ENCODE measurements around the gene ZCCHC7.
"Not testable (repeated sequence)": the region's sequence is repeated elsewhere in the genome, so short reads cannot be mapped to it uniquely, and the experiment has no call there.

The ZCCHC7 gene

DNA sequence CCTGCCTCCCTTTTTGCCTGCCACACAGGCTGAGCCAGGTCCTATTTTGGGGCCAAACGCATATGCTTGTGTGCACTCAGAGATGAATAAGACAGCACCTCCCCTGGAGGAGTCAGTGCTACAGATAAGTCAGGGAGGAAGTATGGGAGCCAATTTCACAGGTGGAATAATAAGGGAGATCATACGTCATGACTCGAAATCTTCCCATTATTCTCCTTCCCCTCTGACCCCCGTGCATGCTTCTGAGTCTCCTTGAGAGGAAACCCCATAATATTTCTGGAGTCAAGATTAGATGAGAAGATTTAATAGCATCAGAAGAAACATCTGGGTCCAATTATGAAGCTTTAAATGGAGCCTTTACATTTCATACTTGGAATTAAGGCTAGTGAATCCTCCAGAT, 15.1 kb upstream of the ZCCHC7 start:
- TF ChIP-seq, protein P1, sequence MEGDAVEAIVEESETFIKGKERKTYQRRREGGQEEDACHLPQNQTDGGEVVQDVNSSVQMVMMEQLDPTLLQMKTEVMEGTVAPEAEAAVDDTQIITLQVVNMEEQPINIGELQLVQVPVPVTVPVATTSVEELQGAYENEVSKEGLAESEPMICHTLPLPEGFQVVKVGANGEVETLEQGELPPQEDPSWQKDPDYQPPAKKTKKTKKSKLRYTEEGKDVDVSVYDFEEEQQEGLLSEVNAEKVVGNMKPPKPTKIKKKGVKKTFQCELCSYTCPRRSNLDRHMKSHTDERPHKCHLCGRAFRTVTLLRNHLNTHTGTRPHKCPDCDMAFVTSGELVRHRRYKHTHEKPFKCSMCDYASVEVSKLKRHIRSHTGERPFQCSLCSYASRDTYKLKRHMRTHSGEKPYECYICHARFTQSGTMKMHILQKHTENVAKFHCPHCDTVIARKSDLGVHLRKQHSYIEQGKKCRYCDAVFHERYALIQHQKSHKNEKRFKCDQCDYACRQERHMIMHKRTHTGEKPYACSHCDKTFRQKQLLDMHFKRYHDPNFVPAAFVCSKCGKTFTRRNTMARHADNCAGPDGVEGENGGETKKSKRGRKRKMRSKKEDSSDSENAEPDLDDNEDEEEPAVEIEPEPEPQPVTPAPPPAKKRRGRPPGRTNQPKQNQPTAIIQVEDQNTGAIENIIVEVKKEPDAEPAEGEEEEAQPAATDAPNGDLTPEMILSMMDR (IDR thresholded peaks at IDR 0.05; ENCODE audit: low read depth, low read length), result no peak
- no peak for DNase-seq (ENCODE audit: extremely low read depth, low read depth)

DNA sequence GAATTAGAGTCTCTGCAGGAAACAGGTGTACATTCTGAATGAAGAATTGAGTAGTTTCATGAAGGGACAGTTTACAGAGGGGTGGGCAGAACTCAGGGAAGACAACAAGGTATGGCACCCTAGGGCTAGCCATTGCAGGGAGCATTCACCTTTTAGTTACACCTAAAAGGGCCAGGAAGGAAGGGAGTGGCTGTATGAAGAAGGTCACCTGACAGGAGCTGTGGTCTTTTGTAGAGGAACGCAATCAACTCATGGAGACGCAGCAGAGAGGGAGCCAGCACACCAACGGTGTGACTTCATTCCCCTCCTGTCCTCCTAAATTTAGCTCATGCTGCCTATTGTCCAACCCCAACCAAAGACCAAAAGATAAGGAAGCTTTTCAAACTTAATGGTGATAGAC, 12.7 kb upstream of the ZCCHC7 start:
- no peak for DNase-seq (ENCODE audit: extremely low read depth, low read depth)
- TF ChIP-seq, protein P1 (IDR thresholded peaks at IDR 0.05; ENCODE audit: low read depth, low read length), result no peak

DNA sequence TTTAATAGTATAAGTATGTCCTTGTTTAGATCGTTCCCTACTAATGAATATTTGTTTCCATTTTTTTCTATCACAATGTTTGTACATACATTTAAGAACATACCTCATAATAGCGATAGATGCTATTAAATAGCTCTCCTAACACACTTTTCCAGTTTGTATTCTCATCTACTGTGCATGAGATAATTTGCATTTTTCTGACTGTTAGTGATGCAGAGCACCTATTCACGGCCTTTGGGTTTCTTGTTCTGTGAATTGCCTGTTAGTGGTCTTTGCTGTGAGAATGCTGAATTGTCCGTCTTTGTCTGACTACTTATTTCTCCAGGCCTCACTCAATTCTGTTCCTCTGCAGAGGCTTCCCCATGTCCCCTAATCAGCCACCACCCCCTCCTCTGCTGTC, 5.9 kb upstream of the ZCCHC7 start:
- DNase-seq (ENCODE audit: extremely low read depth, low read depth), result not testable (repeated sequence)

DNA sequence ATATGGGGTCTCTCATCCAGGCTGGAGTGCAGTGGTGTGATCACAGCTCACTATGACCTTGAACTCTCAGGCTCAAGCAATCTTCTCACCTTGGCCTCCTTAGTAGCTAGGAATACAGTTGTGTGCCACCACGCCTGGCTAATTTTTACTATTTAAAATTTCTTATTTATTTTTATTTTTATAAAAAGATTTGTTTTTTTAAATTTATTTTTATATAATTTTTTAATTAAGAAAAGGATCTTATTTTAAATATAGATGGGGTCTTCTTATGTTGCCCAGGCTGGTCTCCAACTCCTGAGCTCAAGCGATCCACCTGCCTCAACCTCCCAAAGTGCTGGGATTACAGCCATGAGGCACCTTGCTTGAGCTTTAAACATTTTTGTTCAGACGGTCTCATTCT, 2.4 kb upstream of the ZCCHC7 start:
- DNase-seq (ENCODE audit: extremely low read depth, low read depth), result no peak

DNA sequence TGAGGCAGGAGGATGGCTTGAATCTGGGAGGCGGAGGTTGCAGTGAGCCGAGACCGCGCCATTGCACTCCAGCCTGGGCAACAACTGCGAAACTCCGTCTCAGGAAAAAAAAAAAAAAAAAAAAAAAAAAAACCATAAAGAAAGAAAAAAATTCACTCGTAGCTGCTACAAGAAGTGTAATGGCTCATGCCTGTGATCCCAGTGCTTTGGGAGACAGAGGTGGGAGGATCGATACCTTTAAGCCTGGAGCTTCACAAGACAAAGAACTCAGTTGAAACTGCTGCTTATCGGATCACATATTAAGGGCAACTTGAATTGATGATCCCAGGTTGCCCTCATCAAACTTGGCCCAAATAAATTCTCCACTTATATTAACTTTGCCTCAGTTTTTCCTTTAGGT, 1.0 kb upstream of the ZCCHC7 start:
- TF ChIP-seq, protein P1 (IDR thresholded peaks at IDR 0.05; ENCODE audit: low read depth, low read length), result no peak
- DNase-seq (ENCODE audit: extremely low read depth, low read depth), result no peak

More for the DNA sequence above, 2.4 kb upstream of the ZCCHC7 start:
- TF ChIP-seq, protein P1 (IDR thresholded peaks at IDR 0.05; ENCODE audit: low read depth, low read length), result no peak

DNA sequence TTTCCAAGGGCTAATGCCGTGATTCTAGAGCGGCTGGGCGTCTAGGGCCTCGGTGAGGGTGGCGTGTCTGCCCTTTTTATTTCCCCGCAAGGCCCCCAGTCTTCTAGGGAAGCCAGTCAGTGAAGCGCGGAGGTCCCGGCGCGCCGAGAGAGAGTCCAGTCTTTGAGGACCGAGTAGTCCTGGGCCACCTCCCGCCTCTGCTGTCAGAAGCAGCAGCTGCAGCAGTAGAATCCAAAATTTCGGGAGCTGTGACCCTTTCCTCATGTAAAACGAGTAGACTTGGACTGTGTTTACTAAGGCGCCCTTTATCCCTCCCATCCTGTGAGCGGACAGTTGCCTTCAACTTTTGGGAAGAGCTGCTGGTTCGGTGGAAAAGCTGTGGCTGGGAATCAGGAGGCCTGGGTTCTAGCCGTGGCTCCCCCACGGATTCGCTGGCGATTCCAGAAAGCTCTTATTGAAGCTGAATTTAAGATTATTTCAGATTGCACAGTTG, 515 bp downstream of the ZCCHC7 start:
- DNase-seq (ENCODE audit: extremely low read depth, low read depth), result not testable (repeated sequence)

DNA sequence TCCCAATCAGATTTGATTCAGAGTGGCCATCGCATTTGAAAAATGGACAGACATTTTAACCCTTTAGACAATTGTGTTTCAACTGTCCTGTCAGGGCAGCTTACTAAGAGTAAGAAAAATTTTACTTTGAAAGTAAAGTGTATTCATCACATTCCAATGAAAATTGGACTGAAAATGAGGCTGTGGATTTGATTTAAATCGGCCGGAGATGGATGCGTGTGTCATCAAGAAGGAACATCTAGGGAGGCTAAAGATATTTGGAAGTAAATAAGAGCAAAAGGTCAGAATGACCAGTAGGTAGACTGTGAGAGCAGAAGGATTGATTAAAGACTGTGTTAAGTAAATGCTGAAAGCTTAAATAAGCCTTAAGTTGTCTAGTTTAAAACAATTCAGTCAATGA, 1.5 kb downstream of the ZCCHC7 start:
- TF ChIP-seq, protein P1 (IDR thresholded peaks at IDR 0.05; ENCODE audit: low read depth, low read length), result no peak
- DNase-seq (ENCODE audit: extremely low read depth, low read depth), result no peak

DNA sequence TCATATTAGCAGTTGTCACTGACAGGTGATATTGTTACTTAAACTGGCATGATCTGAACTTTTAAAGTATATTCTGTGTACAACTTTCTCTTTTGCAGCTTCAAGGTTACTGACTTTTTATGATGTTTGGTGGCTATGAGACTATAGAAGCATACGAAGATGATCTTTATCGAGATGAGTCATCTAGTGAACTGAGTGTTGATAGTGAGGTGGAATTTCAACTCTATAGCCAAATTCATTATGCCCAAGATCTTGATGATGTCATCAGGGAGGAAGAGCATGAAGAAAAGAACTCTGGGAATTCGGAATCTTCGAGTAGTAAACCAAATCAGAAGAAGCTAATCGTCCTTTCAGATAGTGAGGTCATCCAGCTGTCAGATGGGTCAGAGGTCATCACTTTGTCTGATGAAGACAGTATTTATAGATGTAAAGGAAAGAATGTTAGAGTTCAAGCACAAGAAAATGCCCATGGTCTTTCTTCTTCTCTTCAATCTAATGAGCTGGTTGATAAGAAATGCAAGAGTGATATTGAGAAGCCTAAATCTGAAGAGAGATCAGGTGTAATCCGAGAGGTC, 5.9 kb downstream of the ZCCHC7 start:
- DNase-seq (ENCODE audit: extremely low read depth, low read depth), result no peak
- TF ChIP-seq, protein P1 (IDR thresholded peaks at IDR 0.05; ENCODE audit: low read depth, low read length), result no peak
